Vagina (tissue), 2 donors: ENCODE measurements around the gene MAPK8IP2. TPM values are rescaled to one million over a fixed set of nuclear protein-coding genes. Genes with fewer than 3 reads are reported as not detected.
A peak's percentile ranks its signal among the peaks of the same experiment; 100 is the strongest.

Experiments used
- DNase-seq, 2 donors: peaks; one replicate each; pipeline ENCODE4 v3.0.0-alpha.2; 2017; ENCODE audit errors: extremely low spot score in 2 of 2
- H3K27ac ChIP-seq: fragments of 200-600 bp; sonication (generic); one replicate; pipeline ENCODE4 v1.5.1; 2019
- H3K27me3 ChIP-seq: fragments of 200-600 bp; sonication (generic); one replicate; pipeline ENCODE4 v1.5.1; 2019
- H3K36me3 ChIP-seq, 2 donors: fragments of 200-600 bp; sonication (generic); one replicate each; pipeline ENCODE4 v1.5.1; 2017 to 2019
- H3K4me1 ChIP-seq: fragments of 200-600 bp; sonication (generic); one replicate; pipeline ENCODE4 v1.5.1; 2019
- H3K4me3 ChIP-seq, 2 donors: fragments of 200-600 bp; sonication (generic); 1 replicate in 1 of 2; 2 replicates in 1 of 2; pipeline ENCODE4 v1.5.1; 2016 to 2019
- H3K9me3 ChIP-seq: fragments of 200-600 bp; sonication (generic); one replicate; pipeline ENCODE4 v1.5.1; 2019
- POLR2A ChIP-seq, 2 donors: fragments of 450-650 bp; IDR thresholded peaks; one replicate each; pipeline ENCODE4 v1.6.1; 2017; ENCODE audit warnings: antibody characterized with exemption in 2 of 2, mild to moderate bottlenecking in 2 of 2, moderate library complexity in 2 of 2
- POLR2AphosphoS5 ChIP-seq, 2 donors: sonication (generic); formaldehyde crosslinking; IDR thresholded peaks; one replicate each; pipeline ENCODE4 v1.9.0; 2017; ENCODE audit warnings: antibody characterized with exemption in 2 of 2, mild to moderate bottlenecking in 2 of 2, low read depth in 1 of 2; ENCODE audit not compliant: insufficient read depth in 1 of 2
- intact Hi-C: fragments of 100-400 bp; cut with DNase I; formaldehyde crosslinking; loops from one replicate; pipeline ENCODE4 v1.15.1; 2023
- total RNA-seq: library from RNA; depleted of rRNA; stranded (reverse); fragments of >200 nt; gene quantifications from one replicate; pipeline ENCODE4 v1.2.3, GENCODE V29; 2016
- TF ChIP-seq, protein P1 (sequence below), 3 experiments: fragments of 450-650 bp in 2 of 3; fragments of 200-600 bp in 1 of 3; sonication (generic) in 1 of 3; IDR thresholded peaks; one replicate each; pipeline ENCODE4 v1.5.1; 2017 to 2019; ENCODE audit warnings: antibody characterized with exemption in 3 of 3, mild to moderate bottlenecking in 2 of 3, moderate library complexity in 2 of 3

The MAPK8IP2 gene
- total RNA-seq = 3.2 TPM

DNA sequence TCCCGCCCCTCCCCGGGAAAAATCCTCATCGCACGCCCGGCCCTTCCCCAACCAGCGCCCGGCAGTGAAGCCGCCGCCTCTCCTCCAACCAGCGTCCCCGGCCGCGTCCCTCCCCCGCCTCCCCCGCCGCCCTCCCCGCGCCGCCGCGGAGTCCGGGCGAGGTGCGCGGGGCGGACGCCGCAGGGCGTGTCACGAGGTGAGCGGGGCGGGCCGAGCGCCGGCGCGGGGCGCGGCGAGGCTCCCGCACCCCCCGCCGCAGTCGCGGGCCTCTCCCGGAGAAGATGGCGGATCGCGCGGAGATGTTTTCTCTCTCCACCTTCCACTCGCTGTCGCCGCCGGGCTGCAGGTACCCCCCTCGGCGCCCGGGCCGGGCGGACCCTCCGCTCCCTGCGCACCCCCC is at the start of gene MAPK8IP2:
Gene MAPK8IP2 (plus strand): TSS at position 256 of the 400 bp plus-strand sequence. CDS start 26 bp downstream, at position 282.
- Histone ChIP-seq H3K27me3 (no peaks in the 10 kb centered on the region), H3K4me1 (peaks cover 8% of the 10 kb centered on the region), H3K36me3 (no peaks in the 10 kb centered on the region), H3K9me3 (no peaks in the 10 kb centered on the region), H3K4me3 (peak within 1 kb of the TSS; percentile 23 to 52), H3K27ac (no peak within 1 kb of the TSS)
- TF ChIP-seq POLR2AphosphoS5 (IDR thresholded peaks at IDR 0.05; ENCODE audit: insufficient read depth in 1 of 2, low read depth in 1 of 2) (no peak), POLR2A (IDR thresholded peaks at IDR 0.05) (no peak)
- TF ChIP-seq, protein P1, sequence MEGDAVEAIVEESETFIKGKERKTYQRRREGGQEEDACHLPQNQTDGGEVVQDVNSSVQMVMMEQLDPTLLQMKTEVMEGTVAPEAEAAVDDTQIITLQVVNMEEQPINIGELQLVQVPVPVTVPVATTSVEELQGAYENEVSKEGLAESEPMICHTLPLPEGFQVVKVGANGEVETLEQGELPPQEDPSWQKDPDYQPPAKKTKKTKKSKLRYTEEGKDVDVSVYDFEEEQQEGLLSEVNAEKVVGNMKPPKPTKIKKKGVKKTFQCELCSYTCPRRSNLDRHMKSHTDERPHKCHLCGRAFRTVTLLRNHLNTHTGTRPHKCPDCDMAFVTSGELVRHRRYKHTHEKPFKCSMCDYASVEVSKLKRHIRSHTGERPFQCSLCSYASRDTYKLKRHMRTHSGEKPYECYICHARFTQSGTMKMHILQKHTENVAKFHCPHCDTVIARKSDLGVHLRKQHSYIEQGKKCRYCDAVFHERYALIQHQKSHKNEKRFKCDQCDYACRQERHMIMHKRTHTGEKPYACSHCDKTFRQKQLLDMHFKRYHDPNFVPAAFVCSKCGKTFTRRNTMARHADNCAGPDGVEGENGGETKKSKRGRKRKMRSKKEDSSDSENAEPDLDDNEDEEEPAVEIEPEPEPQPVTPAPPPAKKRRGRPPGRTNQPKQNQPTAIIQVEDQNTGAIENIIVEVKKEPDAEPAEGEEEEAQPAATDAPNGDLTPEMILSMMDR (IDR thresholded peaks at IDR 0.05) = no peak
- intact Hi-C loops = no loop called here
- no peak for DNase-seq

DNA sequence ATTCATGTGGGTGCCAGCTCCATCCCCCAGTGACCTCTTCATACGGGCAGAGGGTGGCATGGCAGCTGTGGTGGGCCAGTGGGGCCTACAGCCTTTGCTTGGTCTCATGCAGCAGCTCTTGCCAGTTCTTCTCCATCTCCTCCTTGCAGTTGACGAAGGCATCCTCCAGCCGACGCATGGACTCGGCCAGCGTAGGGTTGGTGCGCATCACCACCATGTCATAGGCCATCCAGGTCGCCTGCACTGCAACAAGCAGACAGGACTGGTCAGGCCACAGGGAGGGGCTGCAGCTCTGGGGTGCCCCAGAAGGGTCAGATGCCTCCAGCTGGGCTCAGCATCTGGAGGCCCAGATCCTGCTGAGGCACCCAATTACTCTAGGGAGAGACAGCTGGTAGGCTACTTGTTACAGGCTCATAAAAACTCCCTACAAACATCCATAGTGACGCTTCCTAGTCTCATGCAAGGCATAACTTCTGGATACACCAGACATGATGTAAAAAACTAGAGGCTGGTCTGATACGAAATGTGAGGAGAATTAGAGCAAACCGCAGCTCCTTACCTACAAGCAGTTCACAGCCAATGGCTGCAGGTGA is 49.3 kb upstream of the MAPK8IP2 start:
- H3K36me3 ChIP-seq = no peaks in the 10 kb centered on the region
- intact Hi-C loops = no loop called here
- H3K4me3 ChIP-seq = no peak overlapping the region
- DNase-seq = no peak
- peaks cover 7% of the 10 kb centered on the region for H3K4me1 ChIP-seq
- TF ChIP-seq, protein P1 (IDR thresholded peaks at IDR 0.05) = no peak
- no peak for TF ChIP-seq POLR2AphosphoS5 (IDR thresholded peaks at IDR 0.05; ENCODE audit: insufficient read depth in 1 of 2, low read depth in 1 of 2)
- no peaks in the 10 kb centered on the region for H3K9me3 ChIP-seq
- no peak overlapping the region for H3K27ac ChIP-seq
- peaks cover 7% of the 10 kb centered on the region for H3K27me3 ChIP-seq

DNA sequence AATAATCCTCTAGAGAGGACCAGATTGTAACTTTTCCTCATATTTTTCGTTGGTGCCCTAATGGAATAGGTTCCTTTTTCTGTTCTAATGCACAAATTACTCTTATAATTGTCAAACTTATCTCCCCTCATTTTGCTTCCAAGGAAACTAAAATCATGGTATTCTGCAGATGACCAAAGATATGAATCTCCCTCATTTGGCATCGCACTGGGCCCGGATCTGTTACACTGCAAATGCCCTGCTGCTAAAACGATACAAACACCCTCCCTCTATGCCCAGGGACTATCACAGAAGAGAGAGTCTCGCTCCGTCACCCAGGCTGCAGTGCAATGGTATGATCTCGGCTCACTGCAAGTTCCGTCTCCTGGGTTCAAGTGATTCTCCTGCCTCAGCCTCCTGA is 47.3 kb upstream of the MAPK8IP2 start:
- TF ChIP-seq, protein P1 (IDR thresholded peaks at IDR 0.05) = no peak
- no peak for TF ChIP-seq POLR2AphosphoS5 (IDR thresholded peaks at IDR 0.05; ENCODE audit: insufficient read depth in 1 of 2, low read depth in 1 of 2)
- no peak for TF ChIP-seq POLR2A (IDR thresholded peaks at IDR 0.05)
- no peak for DNase-seq
- H3K27ac ChIP-seq = no peak overlapping the region
- peaks cover 6% of the 10 kb centered on the region for H3K4me1 ChIP-seq
- H3K27me3 ChIP-seq = peaks cover 7% of the 10 kb centered on the region
- H3K36me3 ChIP-seq = no peaks in the 10 kb centered on the region
- intact Hi-C loops = no loop called here
- H3K9me3 ChIP-seq = no peaks in the 10 kb centered on the region
- H3K4me3 ChIP-seq = no peak overlapping the region

DNA sequence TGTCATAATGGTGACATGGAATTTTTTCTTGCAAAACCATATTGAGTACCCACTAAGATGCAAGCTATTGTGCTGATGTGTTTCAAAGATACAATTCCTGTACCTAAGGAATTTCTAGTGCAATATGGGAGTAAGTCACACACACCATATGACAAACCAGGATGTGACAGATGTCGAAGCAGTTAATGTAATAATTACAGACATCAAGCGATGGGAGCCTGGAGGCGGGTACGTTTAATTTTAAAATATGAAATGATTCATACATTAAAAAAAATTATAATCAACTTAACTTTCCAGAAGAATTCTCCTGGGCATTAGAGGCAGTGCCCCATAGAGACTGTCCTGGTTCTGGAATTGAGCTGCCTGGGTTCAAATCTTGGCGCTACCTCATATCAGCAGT is 43.9 kb upstream of the MAPK8IP2 start:
- no peak overlapping the region for H3K4me3 ChIP-seq
- H3K4me1 ChIP-seq = no peaks in the 10 kb centered on the region
- H3K27ac ChIP-seq = no peak overlapping the region
- TF ChIP-seq POLR2AphosphoS5 (IDR thresholded peaks at IDR 0.05; ENCODE audit: insufficient read depth in 1 of 2, low read depth in 1 of 2) (no peak), POLR2A (IDR thresholded peaks at IDR 0.05) (no peak)
- TF ChIP-seq, protein P1 (IDR thresholded peaks at IDR 0.05) = no peak
- H3K27me3 ChIP-seq = no peaks in the 10 kb centered on the region
- no peaks in the 10 kb centered on the region for H3K36me3 ChIP-seq
- DNase-seq = no peak
- H3K9me3 ChIP-seq = no peaks in the 10 kb centered on the region
- intact Hi-C loops = loop anchor here (2.0 kb wide), 1 partner anchor 48 kb away; no protein-coding TSS in a partner anchor

DNA sequence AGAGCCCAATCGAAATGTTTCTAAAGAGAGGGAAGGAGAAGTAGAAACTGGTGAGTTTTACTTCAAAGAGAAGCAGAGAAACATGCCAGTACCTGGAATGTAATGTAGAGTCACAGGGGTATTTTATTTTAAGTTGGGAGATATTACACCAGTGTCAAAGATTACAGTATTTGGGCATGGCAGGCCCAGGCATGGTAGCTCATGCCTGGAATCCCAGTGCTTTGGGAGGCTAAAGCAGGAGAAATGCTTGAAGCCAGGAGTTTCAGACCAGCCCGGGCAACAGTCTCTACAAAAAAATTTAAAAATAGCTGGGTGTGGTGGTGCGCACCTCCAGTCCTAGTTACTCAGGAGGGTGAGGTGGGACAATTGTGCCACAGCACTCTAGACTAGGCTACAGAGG is 40.6 kb upstream of the MAPK8IP2 start:
- Histone ChIP-seq H3K36me3 (no peaks in the 10 kb centered on the region), H3K9me3 (no peaks in the 10 kb centered on the region), H3K27me3 (no peaks in the 10 kb centered on the region), H3K27ac (no peak overlapping the region), H3K4me1 (peaks cover 17% of the 10 kb centered on the region), H3K4me3 (no peak overlapping the region)
- no peak for DNase-seq
- no peak for TF ChIP-seq POLR2AphosphoS5 (IDR thresholded peaks at IDR 0.05; ENCODE audit: insufficient read depth in 1 of 2, low read depth in 1 of 2)
- intact Hi-C loops = no loop called here
